ENCODE results near the gene PCED1B.
"Not testable (repeated sequence)": the region's sequence is repeated elsewhere in the genome, so short reads cannot be mapped to it uniquely, and the experiment has no call there.

PCED1B gene

DNA sequence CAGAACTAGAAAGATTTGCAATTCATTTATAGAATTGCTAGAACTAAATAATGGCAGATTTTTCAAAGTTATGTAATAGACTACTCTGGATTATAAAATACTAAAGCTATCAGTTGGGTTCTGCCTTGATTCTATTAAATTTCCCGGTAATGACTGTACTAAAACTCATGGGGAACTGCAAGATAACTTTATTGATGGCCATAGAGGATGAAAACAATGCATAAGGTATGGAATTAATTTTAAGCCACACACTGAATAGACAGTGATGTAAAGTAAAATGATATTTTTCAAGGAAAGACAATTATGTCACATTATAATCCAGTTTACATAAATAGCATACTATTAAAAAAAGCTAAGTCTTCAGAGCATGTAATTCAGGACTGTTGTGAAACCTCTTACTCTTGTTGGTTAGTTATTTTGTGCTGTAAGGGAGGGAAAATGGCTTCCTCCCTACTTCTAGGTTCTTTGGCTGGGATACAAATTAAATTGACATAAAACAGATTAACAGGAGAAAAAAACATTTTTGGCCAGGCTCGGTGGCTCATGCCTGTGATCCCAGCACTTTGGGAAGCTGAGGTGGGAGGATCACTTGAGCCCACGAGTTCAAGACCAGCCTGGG, 134.7 kb downstream of the PCED1B start:
- DNase-seq, result no peak

DNA sequence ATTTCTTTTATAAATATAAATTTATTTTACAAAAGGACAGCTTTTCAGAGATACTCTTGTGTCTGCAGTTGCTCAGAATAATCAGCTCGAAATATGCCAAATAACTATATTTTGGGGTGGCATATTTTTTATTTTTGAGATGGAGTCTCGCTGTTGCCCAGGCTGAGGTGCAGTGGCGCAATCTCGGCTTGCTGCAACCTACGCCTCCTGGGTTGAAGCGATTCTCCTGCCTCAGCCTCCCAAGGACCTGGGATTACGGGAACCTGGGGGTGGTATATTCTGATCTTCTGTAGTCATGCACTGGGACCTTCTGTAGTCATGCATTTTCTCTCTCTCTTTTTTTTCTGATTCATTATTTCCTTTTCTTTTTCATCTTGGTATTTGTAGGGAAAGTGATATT, 135.3 kb downstream of the PCED1B start:
- DNase-seq, result no peak

- no peak for DNase-seq
These were observed 136.8 kb downstream of the PCED1B start for GRCh38 chr12:47216150-47216677.

- DNase-seq, result not testable (repeated sequence)
These were observed 138.1 kb downstream of the PCED1B start for GRCh38 chr12:47217595-47217869.

- DNase-seq, result no peak
These were observed 138.8 kb downstream of the PCED1B start for GRCh38 chr12:47218191-47218654.

- no peak for DNase-seq
These were observed 139.8 kb downstream of the PCED1B start for GRCh38 chr12:47219243-47219642.

GRCh38 chr12:47221256-47222023, 142.0 kb downstream of the PCED1B start:
- no peak for DNase-seq

GRCh38 chr12:47222520-47223030, 143.2 kb downstream of the PCED1B start:
- DNase-seq, result no peak

GRCh38 chr12:47223031-47223847, 143.8 kb downstream of the PCED1B start:
- DNase-seq, result no peak

GRCh38 chr12:47223848-47224213, 144.4 kb downstream of the PCED1B start:
- DNase-seq, result no peak

DNA sequence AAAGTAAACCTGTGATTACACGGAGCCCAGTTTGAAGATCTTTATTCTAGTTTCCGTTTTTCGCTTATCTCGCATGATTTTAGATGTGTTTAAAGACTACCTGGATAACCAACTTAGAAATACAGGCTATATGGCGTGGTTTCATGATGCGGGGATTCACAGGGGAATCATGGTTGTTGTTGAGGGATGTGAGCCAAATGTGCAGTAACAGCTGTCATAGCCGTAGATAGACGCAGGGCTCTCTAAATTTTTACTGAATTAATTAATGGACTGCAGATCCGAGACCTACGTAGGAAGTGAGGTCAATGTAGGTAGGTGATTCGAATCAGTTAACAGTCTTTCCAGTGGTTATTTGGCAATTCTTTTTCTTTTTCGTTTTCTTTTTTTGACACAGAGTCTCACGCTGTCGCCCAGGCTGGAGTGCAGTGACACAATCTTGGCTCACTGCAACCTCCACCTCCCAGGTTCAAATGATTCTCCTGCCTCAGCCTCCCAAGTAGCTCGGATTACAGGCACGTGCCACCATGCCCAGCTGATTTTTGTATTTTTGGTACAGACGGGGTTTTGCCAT, 145.2 kb downstream of the PCED1B start:
- no peak for DNase-seq

GRCh38 chr12:47225356-47225755, 145.9 kb downstream of the PCED1B start:
- DNase-seq, result no peak

DNA sequence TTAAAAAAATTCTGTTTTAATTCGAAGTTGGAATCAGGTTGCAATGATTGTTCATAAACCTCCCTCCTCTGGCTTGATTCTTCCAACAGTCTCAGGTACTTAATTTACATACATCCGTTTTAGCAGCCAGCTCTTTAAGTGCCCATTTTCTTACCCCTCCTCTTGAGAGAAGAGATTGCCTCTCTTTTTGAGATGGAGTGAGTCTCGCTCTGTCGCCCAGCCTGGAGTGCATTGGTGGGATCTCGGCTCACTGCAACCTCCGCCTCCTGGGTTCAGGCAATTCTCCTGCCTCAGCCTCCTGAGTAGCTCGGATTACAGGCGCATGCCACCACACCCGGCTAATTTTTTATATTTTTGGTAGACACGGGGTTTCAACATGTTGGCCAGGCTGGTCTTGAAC, 146.8 kb downstream of the PCED1B start:
- no peak for DNase-seq

DNA sequence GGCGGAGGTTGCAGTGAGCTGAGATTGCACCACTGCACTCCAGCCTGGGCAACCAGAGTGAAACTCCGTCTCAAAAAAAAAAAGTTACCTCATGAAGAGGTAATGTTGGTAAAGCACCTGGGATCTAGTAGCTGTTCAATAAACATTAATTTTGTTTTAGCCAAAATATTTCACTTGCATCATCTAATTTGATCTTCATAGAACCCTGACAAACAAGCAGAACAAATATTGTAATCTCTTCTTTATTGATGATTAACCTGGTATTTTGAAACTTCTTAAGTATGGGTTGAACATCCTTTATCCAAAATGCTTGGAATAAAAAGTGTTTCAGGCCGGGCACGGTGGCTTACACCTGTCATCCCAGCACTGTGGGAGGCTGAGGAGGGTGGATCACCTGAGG, 149.4 kb downstream of the PCED1B start:
- no peak for DNase-seq

GRCh38 chr12:47231456-47231855, 152.0 kb downstream of the PCED1B start:
- no peak for DNase-seq

GRCh38 chr12:47234576-47235141, 155.2 kb downstream of the PCED1B start:
- DNase-seq, result no peak

DNA sequence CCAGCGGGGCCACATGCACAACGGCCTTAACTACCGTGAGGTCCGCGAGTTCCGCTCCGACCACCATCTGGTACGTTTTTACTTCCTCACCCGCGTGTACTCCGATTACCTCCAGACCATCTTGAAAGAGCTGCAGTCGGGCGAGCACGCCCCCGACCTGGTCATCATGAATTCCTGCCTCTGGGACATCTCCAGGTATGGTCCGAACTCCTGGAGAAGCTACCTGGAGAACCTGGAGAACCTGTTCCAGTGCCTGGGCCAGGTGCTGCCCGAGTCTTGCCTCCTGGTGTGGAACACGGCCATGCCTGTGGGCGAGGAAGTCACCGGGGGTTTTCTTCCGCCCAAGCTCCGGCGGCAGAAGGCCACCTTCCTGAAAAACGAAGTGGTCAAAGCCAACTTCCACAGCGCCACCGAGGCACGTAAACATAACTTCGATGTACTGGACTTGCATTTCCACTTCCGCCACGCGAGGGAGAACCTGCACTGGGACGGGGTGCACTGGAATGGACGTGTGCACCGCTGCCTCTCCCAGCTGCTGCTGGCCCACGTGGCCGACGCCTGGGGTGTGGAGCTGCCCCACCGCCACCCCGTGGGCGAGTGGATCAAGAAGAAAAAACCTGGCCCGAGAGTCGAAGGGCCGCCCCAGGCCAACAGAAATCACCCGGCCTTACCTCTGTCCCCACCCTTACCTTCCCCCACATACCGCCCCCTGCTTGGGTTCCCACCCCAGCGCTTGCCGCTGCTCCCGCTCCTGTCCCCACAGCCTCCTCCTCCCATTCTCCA, 156.0 kb downstream of the PCED1B start:
- no peak for DNase-seq

DNA sequence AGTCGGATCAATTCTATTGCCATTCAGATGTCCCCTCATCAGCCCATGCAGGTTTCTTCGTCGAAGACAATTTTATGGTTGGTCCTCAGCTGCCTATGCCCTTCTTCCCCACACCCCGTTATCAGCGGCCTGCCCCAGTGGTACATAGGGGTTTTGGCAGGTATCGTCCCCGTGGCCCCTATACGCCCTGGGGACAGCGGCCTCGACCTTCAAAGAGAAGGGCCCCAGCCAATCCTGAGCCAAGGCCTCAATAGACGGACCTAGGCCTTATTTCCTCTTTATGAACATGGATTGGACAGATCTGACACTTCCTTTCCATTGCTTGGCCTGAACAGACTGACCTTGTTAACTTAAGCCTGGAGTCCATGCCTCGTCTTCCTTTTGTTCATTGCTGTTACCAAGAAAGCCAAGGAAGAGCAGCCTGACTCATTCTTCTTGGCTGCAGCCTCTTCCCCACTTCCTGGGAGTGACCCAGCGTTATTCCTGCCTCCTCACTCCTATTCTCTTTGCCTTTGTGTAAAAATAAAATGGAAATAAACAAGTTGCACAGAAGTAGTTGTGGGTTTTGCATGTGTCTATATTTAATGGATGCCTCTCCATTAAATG, 156.8 kb downstream of the PCED1B start:
- DNase-seq, result no peak

GRCh38 chr12:47237751-47238211, 158.4 kb downstream of the PCED1B start:
- DNase-seq, result no peak

- DNase-seq, result no peak
These were observed 159.3 kb downstream of the PCED1B start for GRCh38 chr12:47238669-47239114.

- DNase-seq, result no peak
These were observed 163.0 kb downstream of the PCED1B start for GRCh38 chr12:47242426-47242825.
